GM13977 (cell line): ENCODE data around the gene UBAC2.
"Not testable (repeated sequence)": the region's sequence is repeated elsewhere in the genome, so short reads cannot be mapped to it uniquely, and the experiment has no call there.

Experiments
- DNase-seq: peaks from one replicate; pipeline ENCODE4 v3.0.0; 2012; ENCODE audit warnings: low spot score
- in situ Hi-C: fragments of 300-500 bp; cut with MboI; formaldehyde crosslinking; loops from one replicate; pipeline ENCODE4 v1.12.0; 2022; ENCODE audit warnings: low sequenced_read_pairs, low pct_unique_long_range_greater_than_20kb, mixed read lengths, inconsistent platforms; ENCODE audit not compliant: unreplicated experiment
- TF ChIP-seq, protein P1 (sequence below): IDR thresholded peaks from 2 replicates; pipeline ENCODE4 v1.5.1; 2012; ENCODE audit warnings: mild to moderate bottlenecking, control low read depth; ENCODE audit not compliant: insufficient read depth; ENCODE audit errors: extremely low read depth, missing control alignments

UBAC2 gene

DNA sequence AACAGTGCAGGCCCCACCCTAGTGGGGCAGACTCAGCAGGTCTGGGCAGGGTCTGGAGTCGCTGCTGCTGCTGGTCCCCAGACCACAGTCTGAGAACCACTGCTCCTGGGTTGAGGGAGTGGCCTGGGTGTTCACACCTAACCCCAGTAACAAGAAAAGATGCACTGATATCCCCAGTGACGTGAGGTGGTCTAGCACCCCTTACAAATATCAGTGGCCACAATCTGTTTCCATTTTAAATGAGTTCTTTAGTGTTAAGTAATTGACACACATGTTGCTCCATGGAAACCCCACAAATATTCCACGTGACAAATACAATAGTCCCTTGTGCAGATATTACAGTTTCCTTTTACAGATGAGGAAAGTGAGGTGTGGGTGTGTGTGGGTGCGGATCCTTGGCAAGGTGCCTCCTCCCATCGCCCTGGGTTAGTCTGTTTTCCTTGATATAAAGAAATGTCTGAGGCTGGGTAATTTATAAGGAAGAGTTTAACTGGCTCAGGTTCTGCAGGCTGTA, 202.9 kb downstream of the UBAC2 start:
- in situ Hi-C loops, result no loop called here
- DNase-seq, result no peak
- TF ChIP-seq, protein P1, sequence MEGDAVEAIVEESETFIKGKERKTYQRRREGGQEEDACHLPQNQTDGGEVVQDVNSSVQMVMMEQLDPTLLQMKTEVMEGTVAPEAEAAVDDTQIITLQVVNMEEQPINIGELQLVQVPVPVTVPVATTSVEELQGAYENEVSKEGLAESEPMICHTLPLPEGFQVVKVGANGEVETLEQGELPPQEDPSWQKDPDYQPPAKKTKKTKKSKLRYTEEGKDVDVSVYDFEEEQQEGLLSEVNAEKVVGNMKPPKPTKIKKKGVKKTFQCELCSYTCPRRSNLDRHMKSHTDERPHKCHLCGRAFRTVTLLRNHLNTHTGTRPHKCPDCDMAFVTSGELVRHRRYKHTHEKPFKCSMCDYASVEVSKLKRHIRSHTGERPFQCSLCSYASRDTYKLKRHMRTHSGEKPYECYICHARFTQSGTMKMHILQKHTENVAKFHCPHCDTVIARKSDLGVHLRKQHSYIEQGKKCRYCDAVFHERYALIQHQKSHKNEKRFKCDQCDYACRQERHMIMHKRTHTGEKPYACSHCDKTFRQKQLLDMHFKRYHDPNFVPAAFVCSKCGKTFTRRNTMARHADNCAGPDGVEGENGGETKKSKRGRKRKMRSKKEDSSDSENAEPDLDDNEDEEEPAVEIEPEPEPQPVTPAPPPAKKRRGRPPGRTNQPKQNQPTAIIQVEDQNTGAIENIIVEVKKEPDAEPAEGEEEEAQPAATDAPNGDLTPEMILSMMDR, result no peak

DNA sequence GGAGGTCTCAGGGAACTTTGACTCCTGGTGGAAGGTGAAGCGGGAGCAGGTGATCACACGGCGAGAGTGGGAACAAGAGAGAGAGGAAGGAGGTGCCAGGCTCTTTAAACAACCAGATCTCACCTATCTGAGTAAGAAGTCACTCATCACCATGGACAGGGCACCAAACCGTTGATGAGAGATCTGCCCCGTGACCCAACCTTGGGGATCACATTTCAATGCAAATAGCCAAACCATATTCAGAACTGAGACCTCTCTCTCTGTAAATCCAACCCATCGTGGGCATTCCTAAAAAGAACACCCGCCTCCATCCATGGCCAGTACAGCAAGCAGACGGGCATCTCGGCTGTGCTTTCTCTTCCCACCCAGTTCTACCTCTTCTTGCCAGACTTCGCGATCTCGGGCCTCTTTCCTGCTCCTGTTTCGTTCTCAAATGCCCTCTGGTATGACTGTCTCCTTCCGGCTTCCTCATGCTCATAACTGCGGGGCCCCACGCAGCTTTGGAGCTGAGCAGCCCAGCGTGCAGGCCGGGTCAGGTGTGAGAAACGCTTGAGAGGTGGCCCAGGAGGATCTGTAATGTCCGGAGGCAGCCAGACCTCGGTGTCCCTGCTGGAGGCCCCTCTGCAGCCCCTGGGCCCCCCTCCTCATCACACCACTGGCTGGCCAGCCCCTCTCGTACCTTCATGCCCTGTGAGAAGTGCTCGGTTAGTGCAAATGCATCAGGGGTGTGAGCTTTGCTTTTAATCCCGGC, 203.5 kb downstream of the UBAC2 start:
- in situ Hi-C loops, result no loop called here
- DNase-seq, result no peak
- TF ChIP-seq, protein P1, result no peak

DNA sequence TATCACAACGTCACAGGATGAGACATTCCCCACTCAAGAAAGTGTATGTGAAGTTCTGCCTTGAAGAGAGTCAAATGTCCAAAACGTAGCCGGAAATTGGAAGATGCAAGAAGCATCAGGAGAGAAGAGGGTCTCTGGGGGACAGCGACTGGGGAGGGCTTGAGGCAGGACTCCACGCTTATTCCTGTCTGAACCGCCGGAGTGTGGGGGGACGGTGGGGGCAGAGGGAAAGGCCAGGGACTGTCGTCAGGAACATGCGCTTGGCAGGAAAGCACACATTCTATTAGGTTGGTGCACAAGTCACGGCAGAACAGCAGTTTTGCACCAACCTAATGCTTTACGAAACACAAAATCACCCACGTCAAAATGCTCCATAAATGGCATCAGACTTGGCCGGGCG, 205.3 kb downstream of the UBAC2 start:
- TF ChIP-seq, protein P1, result no peak
- in situ Hi-C loops, result no loop called here
- no peak for DNase-seq

DNA sequence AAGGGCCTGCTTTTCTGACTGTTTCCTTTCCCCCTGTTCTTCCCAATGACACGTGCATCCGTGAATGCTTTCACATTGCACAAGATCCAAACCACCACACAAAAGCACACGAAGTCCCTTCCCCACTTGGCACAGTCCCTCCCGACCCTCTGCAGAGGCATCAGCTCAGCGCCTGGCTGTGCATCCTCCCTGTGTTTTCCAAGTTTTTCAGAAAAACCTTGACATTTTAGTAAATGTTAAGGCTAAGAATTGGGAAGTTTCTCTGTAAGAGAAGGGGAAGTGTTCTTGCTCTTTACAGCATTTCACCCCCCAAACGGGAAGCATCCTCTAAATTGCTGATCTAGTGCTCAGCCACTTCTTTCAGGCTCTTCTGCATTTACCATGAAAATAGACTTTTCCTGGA, 206.1 kb downstream of the UBAC2 start:
- DNase-seq, result no peak
- in situ Hi-C loops, result no loop called here
- TF ChIP-seq, protein P1, result no peak

DNA sequence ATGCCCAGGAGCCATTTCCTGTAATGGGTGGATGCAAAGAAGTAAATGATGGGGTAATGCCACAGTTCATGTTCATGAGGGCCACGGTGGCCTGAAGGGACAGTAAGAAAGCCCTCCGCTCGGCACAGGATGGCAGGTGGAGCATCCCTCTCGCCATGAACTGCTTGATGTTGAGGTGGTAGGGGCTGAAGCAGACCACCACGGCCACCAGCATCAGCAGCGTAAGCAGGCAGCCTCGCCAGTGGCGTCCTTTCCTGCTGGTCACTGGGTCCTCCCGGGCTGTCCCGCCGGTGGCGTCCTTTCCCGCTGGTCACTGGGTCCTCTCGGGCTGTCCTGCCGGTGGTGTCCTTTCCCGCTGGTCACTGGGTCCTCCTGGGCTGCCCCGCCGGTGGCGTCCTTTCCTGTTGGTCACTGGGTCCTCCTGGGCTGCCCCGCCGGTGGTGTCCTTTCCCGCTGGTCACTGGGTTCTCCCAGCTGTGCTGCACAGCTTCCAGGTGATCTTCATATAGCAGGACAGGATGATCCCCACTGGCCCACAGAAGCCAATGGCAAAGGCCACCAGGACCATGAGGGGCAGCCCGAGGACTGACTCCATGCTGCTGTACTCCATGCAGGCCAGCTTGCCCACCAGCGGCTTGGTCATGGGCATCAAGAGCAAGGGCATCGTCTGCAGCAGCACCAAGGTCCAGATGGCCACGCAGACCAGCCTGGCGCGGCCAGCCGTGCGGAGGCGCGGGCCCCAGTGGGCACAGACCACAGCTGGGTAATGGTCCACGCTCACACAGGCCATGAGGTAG, 207.4 kb downstream of the UBAC2 start:
- in situ Hi-C loops, result no loop called here
- DNase-seq, result no peak
- TF ChIP-seq, protein P1, result no peak

DNA sequence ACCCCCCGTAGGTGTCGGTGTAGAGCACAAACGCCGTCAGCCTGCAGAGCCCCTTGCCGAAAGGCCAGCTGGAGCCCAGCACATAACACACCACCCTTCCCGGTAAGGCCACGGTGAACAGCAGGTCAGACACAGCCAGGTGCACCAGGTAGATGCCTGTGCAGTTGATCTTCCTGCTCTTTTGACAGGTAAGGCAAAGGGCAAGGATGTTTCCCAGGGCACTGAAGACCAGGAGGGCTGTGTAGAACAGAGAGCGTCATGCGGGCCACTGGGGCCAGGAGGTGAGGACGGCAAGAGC, 208.0 kb downstream of the UBAC2 start:
- TF ChIP-seq, protein P1, result no peak
- in situ Hi-C loops, result no loop called here
- DNase-seq, result no peak

DNA sequence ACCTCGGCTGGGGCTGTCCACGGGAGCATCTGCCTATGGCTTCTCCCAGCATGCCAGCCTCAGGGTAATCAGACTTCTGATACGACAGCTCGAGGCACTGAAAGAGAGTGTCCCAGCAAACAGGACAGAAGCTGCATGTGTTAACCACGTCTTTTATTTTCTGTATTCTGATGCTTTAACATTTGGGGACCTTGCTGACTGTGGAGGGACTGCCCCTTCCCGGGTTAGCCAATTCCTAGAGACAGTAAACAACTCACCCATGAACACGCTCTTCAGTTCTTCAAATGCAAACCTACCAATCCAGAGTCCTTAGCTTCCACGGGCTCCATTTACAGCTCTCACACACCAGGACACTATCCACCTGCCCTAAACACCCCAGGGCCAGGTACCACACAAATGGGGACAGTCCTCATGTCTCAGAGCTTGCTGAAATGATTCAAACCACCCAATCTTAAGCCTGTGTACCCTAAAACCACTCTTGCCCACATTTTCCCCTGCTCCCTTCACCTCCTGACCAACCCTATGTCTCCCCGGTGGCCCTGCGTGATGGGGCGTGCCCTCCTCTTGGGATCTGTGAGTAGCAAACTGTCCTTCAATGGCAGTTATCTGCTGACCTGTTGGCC, 208.9 kb downstream of the UBAC2 start:
- in situ Hi-C loops, DNase-seq: not testable (repeated sequence)

DNA sequence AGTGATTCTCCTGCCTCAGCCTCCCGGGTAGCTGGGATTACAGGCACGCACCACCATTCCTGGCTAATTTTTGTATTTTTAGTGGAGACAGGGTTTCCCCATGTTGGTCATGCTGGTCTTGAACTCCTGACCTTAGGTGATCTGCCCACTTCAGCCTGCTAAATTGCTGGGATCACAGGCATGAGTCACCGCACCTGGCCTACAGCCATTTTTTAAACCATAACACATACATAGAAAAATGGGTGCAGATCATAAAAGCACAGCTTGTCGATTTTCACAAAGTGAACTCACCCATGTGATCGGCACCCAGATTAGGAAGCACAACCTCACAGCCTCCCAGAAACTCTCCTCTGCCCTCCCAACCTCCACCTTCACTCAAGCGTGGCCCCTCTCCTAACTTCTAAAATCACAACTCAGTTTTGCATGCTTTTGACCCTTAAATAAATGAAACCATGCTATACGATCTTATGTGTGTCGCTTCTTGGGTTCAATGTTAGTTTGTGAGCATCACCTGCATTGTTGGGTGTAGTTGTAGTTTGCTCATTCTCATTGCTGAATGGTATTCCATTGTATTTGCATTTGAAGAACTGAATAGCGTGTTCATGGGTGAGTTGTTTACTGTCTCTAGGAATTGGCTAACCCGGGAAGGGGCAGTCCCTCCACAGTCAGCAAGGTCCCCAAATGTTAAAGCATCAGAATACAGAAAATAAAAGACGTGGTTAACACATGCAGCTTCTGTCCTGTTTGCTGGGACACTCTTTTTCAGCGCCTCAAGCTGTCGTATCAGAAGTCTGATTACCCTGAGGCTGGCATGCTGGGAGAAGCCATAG, 210.2 kb downstream of the UBAC2 start:
- not testable (repeated sequence) for DNase-seq

More for the DNA sequence above, 210.2 kb downstream of the UBAC2 start:
- in situ Hi-C loops, result not testable (repeated sequence)
